T-helper 2 cell treated with Interferon-gamma antibody and Interleukin-4, amounts not matched to agents 100 ng/mL and 5 ng/mL, for 36 hours (primary cell): ENCODE results near the gene GADD45B. TPM values are rescaled to one million over a fixed set of nuclear protein-coding genes. Genes with fewer than 3 reads are reported as not detected.
"Not testable (repeated sequence)": the region's sequence is repeated elsewhere in the genome, so short reads cannot be mapped to it uniquely, and the experiment has no call there.

Experiments
- intact Hi-C: fragments of 100-400 bp; cut with micrococcal nuclease; formaldehyde crosslinking; loops from one replicate; pipeline ENCODE4 v1.15.1; 2023
- total RNA-seq: library from RNA; stranded (reverse); gene quantifications from 2 replicates; pipeline ENCODE4 v1.2.3, GENCODE V29; 2022

Gene GADD45B
- total RNA-seq, 1 donor from 2014 or later: 40.1 TPM

DNA sequence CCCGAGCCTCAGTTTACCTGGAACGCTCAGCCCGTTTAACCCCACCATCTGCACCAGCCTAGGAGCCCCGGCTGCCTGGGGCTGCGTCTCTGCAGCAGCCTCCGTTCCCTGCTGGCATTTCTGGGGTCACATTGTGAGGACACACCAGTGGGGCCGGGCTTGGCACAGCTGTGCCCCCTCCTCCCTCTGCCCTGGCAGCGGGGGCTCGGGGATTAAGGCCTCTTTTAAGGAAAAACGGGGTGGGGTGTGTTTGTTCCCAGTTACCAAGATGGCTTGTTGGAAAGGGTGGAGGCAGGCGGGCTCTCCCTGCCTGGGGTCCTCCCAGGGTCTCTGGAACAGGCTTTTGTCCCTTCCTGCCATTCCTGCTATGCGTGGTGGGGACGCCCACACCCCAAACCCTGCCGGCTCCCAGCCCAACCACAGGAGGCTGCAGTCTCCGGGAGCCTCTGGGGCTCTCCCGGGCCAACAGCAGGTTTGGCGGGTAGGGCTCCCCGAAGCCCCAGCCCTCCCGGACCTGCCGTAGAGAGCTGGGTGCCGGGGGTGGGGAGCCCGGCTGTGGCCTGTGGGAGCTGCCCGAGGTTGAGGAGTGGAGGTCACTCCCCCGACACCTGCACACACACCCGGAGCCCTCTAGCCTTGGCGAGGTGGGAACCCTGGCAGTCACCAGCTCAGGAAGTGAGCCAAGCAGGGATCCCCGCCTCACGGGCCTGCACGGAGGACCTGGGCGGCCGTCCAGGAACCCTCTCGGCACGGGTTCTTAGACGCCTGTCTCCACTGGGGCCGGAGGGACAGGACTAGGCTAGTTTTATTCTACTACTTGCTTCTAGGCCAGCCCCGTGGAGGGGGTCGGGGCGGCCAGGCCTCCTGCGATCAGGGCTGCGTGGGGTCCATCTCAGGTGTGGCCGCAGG lies 36.9 kb downstream of the GADD45B start:
- intact Hi-C loops: no loop called here

- intact Hi-C loops: no loop called here
Observed at GRCh38 chr19:2514981-2515518, 39.1 kb downstream of the GADD45B start.

DNA sequence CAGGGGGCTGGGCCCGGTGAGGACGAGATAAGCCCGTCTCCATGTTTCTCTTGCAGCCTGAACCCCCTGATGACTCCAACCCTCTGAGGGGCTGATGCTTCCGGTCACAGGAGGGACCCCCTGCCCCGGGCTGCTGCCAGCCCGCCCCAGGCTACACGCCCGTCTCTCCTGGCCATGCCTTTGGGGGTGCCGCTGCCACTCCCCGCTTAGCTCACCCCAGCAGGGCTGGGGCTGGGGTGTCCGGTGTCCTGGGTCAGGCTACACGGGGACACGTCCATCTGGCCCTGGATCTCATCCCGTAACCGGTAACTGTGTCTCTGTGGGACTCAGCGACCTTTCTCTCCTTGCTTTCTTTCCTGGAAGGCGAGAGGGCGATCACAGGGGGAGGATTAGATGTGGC lies 40.8 kb downstream of the GADD45B start:
- intact Hi-C loops: no loop called here

DNA sequence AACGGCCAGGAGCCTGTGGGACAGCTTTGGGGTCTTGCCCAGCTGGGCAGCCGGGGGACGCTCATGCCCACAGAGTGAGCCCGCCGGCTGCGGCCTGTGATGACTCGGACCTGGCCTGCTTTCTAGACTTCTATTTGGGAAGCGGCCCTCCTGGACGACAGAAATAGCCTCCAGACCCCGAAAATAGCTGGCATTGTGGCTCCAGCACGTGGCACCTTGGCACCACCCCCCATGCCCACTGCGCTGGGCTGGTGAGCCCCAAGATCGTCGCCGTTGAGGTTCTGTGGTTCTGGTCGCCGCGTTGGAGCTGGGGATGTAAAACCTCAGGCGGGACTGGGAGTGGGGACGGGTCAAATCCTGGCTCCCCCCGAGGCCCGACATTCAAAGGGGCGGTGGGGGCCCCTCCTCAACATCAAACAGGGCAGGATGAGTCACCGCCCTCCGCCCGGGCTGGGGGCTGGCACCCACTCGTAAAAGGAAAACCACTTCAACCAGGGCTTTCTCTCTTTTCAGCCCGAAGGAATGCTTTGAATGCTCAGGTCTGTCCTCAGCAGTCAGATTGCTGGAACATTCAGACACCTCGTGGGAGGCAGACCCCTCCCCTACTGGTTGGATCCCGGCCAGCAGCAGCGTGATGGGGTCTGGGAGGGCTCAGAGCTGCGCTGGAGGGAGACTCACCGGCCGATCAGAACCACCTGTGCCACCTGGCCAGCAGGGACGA lies 42.1 kb downstream of the GADD45B start:
- intact Hi-C loops: no loop called here

DNA sequence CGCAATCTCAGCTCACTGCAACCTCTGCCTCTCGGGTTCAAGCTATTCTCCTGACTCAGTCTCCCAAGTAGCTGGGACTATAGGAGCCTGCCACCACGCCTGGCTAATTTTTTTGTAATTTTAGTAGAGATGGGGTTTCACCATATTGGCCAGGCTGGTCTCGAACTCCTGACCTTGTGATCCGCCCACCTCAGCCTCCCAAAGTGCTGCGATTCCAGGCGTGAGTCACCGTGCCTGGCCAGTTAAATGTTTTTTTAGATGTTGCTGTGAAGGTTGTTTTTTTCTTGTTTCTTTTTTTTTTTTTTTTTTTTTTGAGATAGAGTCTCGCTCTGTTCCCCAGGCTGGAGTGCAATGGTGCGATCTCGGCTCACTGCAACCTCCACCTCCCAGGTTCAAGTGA lies 42.9 kb downstream of the GADD45B start:
- intact Hi-C loops: not testable (repeated sequence)

DNA sequence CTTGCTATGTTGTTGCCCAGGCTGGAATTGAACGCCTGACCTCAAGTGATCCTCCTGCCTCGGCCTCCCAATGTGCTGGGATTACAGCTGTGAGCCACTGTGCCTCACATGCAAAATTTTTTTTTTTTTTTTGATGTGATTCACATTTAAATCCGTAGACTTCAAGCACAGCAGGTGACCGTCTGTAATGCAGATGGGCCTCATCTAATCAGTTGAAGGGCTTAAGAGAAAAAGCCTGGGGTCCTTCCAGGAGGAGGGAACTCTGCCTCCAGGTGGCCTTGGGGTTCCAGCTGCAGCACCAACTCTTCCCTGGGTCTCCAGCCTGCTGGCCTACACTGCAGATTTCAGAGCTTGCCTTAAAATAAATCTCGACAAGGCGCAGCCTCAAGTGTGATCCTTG lies 43.6 kb downstream of the GADD45B start:
- intact Hi-C loops: no loop called here

DNA sequence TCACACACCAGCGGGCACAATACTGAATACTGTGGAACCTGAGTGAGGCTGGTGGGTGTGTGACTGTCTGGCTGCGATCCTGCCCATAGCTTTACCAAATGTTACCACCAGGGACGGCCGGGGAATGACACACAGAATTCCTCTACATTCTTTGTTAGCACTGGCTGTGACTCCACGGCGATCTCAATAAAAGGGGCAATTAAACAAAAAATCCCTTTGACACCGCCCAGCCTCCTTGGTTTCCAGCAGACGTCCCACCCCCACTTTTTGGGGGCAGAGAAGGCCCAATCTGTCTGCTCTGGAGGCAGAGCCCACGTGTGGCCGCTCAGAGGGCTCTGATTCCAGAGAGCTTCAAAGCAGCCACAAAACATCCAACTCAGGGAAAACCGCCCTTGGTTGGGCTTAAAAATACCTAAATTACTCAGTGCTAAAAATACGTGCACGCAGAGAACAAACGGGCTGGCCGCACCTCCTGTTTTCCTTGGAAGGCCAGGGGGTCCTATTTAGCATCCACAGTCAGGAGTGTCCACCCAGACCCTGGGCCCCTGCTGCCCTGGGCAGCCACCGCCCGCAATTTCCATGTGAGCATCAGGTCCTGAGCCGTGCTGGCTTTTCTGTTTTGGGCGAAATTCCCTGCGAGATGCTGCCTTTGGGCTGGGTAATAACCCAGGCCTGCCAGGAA lies 47.8 kb downstream of the GADD45B start:
- intact Hi-C loops: no loop called here

DNA sequence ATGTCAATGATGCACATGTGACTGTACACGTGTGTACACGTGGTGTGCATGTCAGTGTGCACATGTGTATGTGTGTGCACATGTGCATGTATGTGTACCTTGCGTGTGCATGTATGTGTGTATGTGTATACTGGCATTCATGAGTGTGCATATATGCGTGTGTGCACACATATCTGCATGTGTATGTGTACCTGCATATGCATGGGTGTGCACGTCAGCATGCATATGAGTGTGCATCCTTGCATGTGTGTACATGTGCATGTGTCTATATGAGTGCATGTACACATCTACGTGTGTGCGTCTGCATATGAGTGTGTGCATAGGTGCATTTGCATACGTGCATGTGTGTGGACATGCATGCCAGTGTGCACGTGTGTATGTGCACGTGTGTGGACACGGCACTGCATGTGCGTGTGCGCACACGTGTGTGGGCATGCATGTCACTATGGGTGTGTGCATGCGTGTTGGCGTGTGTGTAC lies 48.5 kb downstream of the GADD45B start:
- intact Hi-C loops: no loop called here

DNA sequence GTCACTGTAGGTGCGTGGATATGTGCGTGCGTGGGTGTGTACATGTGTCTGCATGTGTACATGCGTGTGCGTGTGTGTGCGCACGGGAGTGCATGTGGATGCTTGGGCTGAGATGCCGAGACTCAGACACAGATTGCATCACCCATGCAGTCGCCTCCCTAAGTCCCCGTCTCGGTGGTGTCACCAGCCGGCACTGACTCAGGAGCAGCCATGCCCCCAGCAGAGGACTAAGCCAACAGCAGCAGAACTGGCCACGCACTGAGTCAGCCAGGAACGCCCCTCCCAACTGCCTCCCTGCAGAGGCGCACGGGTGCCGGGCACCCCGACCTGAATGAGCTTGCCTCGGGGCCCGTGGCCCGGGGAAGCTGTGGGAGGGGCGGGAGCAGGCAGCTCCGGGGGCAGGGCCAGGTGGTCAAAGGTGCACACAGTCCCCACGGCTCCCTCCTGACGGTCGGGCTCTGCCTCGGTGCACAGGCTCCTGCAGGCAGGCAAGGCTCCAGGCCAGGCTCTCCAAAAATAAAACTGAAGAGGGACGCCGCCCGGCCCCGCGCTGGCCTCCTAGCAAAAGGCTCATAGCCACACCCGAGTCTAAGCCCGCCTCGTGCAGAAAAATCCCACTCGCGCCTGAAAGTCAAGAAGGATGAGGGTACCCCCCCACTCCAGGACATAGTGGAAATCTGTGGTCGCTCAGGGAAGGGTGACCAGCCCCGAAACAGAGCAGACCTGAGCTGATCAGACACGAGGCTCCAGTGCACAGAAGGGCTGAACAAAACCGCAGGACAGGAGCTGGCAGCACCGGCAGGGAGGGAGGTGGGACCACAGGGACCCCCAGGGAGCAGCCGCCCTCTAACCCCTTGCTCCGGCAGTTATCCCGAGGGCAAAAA lies 49.2 kb downstream of the GADD45B start:
- intact Hi-C loops: no loop called here

GRCh38 chr19:2527171-2527570 lies 51.2 kb downstream of the GADD45B start:
- intact Hi-C loops: no loop called here

- intact Hi-C loops: no loop called here
Observed at GRCh38 chr19:2527686-2528085, 51.8 kb downstream of the GADD45B start.

Other genes with a start within 250 kb of the GADD45B start
- 72.5 and 74.4 TPM in 2 replicates for gene PLEKHJ1, start 239.8 kb upstream of the GADD45B start, total RNA-seq
- 135 and 147 TPM in 2 replicates for gene SF3A2, start 239.3 kb upstream of the GADD45B start, total RNA-seq
- 5.9 and 6.2 TPM in 2 replicates for gene AMH, start 226.8 kb upstream of the GADD45B start, total RNA-seq
- 0.16 and 0.45 TPM in 2 replicates for gene JSRP1, start 219.7 kb upstream of the GADD45B start, total RNA-seq
- 0.82 and 0.84 TPM in 2 replicates for gene PEAK3, start 194.0 kb upstream of the GADD45B start, total RNA-seq
- 0.23 and 0.41 TPM in 2 replicates for gene LINGO3, start 168.0 kb upstream of the GADD45B start, total RNA-seq
- 148 and 150 TPM in 2 replicates for gene LSM7, start 147.5 kb upstream of the GADD45B start, total RNA-seq
- gene SPPL2B, start 147.4 kb upstream of the GADD45B start, total RNA-seq: 76.4 and 78.1 TPM in 2 replicates
- not detected in 2 replicates for gene TMPRSS9, start 115.9 kb upstream of the GADD45B start, total RNA-seq
- 79.3 and 81.5 TPM in 2 replicates for gene TIMM13, start 48.5 kb upstream of the GADD45B start, total RNA-seq
- 102 and 107 TPM in 2 replicates for gene LMNB2, start 19.2 kb upstream of the GADD45B start, total RNA-seq
- gene GNG7, start 226.6 kb downstream of the GADD45B start, total RNA-seq: 0.11 and 0.14 TPM in 2 replicates
- gene DIRAS1, start 245.2 kb downstream of the GADD45B start, total RNA-seq: 0.23 TPM in 1 of 2 replicates, not detected in the other